Uterus (tissue), 4 donors: ENCODE measurements around the gene NRXN3. TPM values are rescaled to one million over a fixed set of nuclear protein-coding genes. Genes with fewer than 3 reads are reported as not detected.

Source experiments
- DNase-seq, 2 donors: peaks; one replicate each; pipeline ENCODE4 v3.0.0-alpha.2; 2019 to 2020
- H3K27ac ChIP-seq, 2 donors: fragments of 200-600 bp; sonication (generic); 1 replicate in 1 of 2; 2 replicates in 1 of 2; pipeline ENCODE4 v1.5.1; 2016 to 2018
- H3K27me3 ChIP-seq, 2 donors: fragments of 200-600 bp; sonication (generic); one replicate each; pipeline ENCODE4 v1.5.1; 2018 to 2019; ENCODE audit warnings: control low read depth in 1 of 2
- H3K36me3 ChIP-seq, 2 donors: fragments of 200-600 bp; sonication (generic); one replicate each; pipeline ENCODE4 v1.5.1; 2019; ENCODE audit warnings: control low read depth in 1 of 2
- H3K4me1 ChIP-seq, 2 donors: fragments of 200-600 bp; sonication (generic); one replicate each; pipeline ENCODE4 v1.5.1; 2018 to 2019; ENCODE audit warnings: control low read depth in 1 of 2
- H3K4me3 ChIP-seq, 2 donors: fragments of 200-600 bp; sonication (generic); 1 replicate in 1 of 2; 2 replicates in 1 of 2; pipeline ENCODE4 v1.5.1; 2018 to 2019; ENCODE audit warnings: mild to moderate bottlenecking in 1 of 2
- H3K9me3 ChIP-seq, 2 donors: fragments of 200-600 bp; sonication (generic); one replicate each; pipeline ENCODE4 v1.5.1; 2019; ENCODE audit warnings: control low read depth in 1 of 2
- POLR2A ChIP-seq, 2 donors: fragments of 450-650 bp; IDR thresholded peaks; one replicate each; pipeline ENCODE4 v1.6.1; 2016; ENCODE audit warnings: antibody characterized with exemption in 2 of 2, mild to moderate bottlenecking in 1 of 2, moderate library complexity in 1 of 2
- intact Hi-C: fragments of 100-400 bp; cut with DNase I; formaldehyde crosslinking; loops from one replicate; pipeline ENCODE4 v1.15.1; 2023; ENCODE audit warnings: low total_unique reads
- total RNA-seq, 4 donors: library from RNA; depleted of rRNA in 3 of 4; stranded (reverse); fragments of >200 nt in 3 of 4; gene quantifications; one replicate each; pipeline versions ENCODE4 v1.1.0 to v1.2.4, GENCODE V29; 2014 to 2023
- TF ChIP-seq, protein P1 (sequence below), 4 experiments: fragments of 200-600 bp in 2 of 4; fragments of 450-650 bp in 2 of 4; sonication (generic) in 2 of 4; IDR thresholded peaks; one replicate each; pipeline ENCODE4 v1.5.1; 2016 to 2019; ENCODE audit warnings: antibody characterized with exemption in 4 of 4, mild to moderate bottlenecking in 2 of 4, moderate library complexity in 1 of 4
- donor health status: DM: yes; HTN: yes; CAD: no.

NRXN3 gene
- total RNA-seq, 4 donors from 2014 or later = 2.9 to 17.0 (median 4.4) TPM

DNA sequence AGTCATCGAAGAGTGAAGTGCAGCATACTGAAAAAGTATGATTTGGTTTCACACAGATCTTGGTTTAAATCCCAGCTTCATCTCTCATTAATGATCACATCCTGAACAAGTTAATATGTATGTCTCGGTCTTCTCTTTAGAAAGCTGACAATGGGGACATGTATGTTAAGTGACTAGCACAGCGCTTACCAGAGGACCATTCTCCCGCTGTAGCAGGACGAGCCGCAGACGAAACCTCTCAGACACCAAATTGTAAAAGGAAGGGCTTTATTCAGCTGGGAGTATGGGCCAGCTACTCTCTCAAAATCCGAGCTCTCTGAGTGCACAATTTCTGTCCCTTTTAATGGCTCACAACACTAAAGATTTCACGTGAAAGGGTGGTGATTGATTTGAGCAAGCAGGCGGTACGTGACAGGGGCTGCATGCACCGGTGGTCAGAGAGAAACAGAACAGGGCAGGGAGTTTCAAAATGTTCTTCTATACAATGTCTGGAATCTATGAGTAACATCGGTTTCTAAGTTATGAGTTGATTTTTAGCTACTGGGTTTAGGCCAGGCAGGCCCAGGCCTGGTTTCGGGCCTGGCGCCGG lies 1358.7 kb downstream of the NRXN3 start:
- no peak for TF ChIP-seq POLR2A (IDR thresholded peaks at IDR 0.05)
- TF ChIP-seq, protein P1, sequence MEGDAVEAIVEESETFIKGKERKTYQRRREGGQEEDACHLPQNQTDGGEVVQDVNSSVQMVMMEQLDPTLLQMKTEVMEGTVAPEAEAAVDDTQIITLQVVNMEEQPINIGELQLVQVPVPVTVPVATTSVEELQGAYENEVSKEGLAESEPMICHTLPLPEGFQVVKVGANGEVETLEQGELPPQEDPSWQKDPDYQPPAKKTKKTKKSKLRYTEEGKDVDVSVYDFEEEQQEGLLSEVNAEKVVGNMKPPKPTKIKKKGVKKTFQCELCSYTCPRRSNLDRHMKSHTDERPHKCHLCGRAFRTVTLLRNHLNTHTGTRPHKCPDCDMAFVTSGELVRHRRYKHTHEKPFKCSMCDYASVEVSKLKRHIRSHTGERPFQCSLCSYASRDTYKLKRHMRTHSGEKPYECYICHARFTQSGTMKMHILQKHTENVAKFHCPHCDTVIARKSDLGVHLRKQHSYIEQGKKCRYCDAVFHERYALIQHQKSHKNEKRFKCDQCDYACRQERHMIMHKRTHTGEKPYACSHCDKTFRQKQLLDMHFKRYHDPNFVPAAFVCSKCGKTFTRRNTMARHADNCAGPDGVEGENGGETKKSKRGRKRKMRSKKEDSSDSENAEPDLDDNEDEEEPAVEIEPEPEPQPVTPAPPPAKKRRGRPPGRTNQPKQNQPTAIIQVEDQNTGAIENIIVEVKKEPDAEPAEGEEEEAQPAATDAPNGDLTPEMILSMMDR (IDR thresholded peaks at IDR 0.05) = no peak
- intact Hi-C loops = no loop called here
- Histone ChIP-seq H3K4me1 (no peaks in the 10 kb centered on the region), H3K27me3 (no peaks in the 10 kb centered on the region), H3K4me3 (no peak overlapping the region), H3K9me3 (no peaks in the 10 kb centered on the region), H3K36me3 (no peaks in the 10 kb centered on the region), H3K27ac (no peak overlapping the region)
- no peak for DNase-seq

DNA sequence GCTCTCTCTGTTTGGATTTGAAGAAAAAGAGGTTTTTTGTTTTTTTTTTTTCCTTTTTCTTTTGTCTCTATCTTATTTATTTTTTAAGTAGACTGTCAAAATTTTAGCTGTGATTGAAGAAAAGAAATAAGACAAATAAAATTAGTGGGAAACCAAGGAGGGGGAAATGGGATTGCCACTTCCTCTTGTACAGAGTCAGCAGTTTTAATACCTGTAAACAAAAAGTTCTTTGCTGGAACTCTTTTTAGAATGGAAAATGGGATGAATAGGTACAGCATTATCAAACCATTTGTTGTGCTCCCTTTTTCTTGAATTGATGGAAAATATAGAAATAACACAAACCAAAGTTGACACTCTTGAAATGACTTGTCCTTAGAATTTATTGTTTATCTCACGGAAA lies 1360.4 kb downstream of the NRXN3 start:
- no peak for TF ChIP-seq POLR2A (IDR thresholded peaks at IDR 0.05)
- Histone ChIP-seq H3K4me1 (no peaks in the 10 kb centered on the region), H3K36me3 (no peaks in the 10 kb centered on the region), H3K4me3 (no peak overlapping the region), H3K27ac (no peak overlapping the region), H3K9me3 (no peaks in the 10 kb centered on the region), H3K27me3 (no peaks in the 10 kb centered on the region)
- DNase-seq = no peak
- intact Hi-C loops = no loop called here

DNA sequence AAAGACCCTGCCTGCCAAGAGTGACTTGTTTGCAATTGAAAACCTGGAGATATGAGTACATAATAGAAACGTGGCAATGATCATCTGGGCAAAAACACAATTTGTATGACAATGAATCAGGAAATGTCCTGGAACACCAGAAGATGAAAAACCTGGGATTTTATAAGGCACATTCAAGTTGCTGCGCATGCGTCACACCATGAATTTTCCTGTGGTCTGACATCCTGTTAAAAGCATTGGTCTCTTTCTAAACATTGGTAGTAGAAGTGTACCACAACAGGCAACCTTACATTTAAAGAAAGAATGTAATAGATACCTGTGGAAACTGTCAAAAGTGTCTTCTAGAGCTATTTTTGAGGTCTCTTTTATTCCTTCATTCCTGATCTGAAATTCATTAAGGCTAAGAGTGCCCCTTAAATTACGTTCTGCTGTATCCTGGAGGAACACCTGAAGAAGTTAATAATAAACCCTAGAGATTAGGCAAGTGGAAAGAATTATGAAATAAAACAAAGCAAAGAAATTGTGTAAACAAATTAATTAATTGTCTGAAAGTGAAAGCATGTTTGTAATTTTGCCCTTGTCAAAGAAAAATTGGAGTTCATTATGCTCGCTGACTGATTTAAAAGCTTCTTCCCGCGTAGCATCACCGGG lies 1364.7 kb downstream of the NRXN3 start:
- Histone ChIP-seq H3K4me3 (no peak overlapping the region), H3K9me3 (no peaks in the 10 kb centered on the region), H3K4me1 (no peaks in the 10 kb centered on the region), H3K36me3 (no peaks in the 10 kb centered on the region), H3K27ac (no peak overlapping the region), H3K27me3 (no peaks in the 10 kb centered on the region)
- no peak for TF ChIP-seq POLR2A (IDR thresholded peaks at IDR 0.05)
- TF ChIP-seq, protein P1 (IDR thresholded peaks at IDR 0.05) = no peak
- DNase-seq = no peak
- intact Hi-C loops = no loop called here

DNA sequence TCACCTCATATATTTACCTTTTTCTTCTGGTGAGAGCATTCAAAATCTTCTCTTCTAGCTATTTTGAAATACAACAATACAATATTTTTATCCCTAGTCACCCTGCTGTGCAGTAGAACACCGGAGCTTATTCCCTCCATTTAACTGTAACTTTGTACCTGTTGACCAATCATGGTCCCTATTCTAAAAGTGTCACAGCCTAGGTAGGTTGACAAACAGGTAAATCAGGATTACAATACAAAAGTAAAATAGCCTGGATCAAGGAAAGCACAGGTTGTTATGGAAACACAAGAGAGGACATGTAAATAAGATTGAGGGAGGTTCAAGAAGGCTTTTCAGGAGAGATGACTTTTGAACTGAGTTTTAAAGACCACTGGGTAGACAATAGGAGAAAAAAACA lies 1370.2 kb downstream of the NRXN3 start:
- Histone ChIP-seq H3K9me3 (no peaks in the 10 kb centered on the region), H3K36me3 (no peaks in the 10 kb centered on the region), H3K4me1 (peaks cover 0 to 6% of the 10 kb centered on the region in 2 donors), H3K4me3 (no peak overlapping the region), H3K27me3 (no peaks in the 10 kb centered on the region), H3K27ac (no peak overlapping the region)
- no peak for DNase-seq
- no peak for TF ChIP-seq POLR2A (IDR thresholded peaks at IDR 0.05)
- TF ChIP-seq, protein P1 (IDR thresholded peaks at IDR 0.05) = no peak
- intact Hi-C loops = no loop called here

DNA sequence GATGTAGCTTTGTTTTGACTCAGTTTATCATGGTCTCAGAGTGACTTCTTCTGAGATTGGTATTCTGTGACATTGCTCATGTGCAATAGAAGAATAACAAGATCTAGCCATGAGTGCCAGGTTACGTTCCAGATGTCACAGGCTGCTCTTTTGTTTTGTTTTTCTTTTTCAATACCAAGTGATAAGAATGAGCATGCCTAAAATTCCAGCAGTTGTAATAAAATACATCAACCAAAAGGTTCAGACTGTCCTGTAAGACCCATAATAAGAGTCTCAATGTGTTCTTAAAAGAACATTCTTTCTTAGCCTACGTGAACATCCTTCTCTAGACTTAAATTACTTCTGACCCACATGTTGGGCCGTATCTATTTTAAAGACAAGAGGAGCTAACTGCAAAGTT lies 1371.9 kb downstream of the NRXN3 start:
- H3K36me3 ChIP-seq = no peaks in the 10 kb centered on the region
- TF ChIP-seq POLR2A (IDR thresholded peaks at IDR 0.05) = no peak
- TF ChIP-seq, protein P1 (IDR thresholded peaks at IDR 0.05) = no peak
- no peaks in the 10 kb centered on the region for H3K9me3 ChIP-seq
- no peak for DNase-seq
- no peak overlapping the region for H3K4me3 ChIP-seq
- H3K27ac ChIP-seq = no peak overlapping the region
- H3K27me3 ChIP-seq = no peaks in the 10 kb centered on the region
- H3K4me1 ChIP-seq = peaks cover 0 to 6% of the 10 kb centered on the region in 2 donors
- intact Hi-C loops = no loop called here
